GM23248 (cell line): Measurements from ENCODE around the gene KASH5. TPM values are rescaled to one million over a fixed set of nuclear protein-coding genes. Genes with fewer than 3 reads are reported as not detected.
A peak's percentile ranks its signal among the peaks of the same experiment; 100 is the strongest.

ENCODE experiments used
- DNase-seq: peaks from one replicate; pipeline ENCODE4 v3.0.0-alpha.2; 2015
- H2AFZ ChIP-seq: fragments of 200-600 bp; sonication (generic); 2 replicates; pipeline ENCODE4 v1.6.1; 2016; ENCODE audit warnings: antibody characterized with exemption
- H3F3A ChIP-seq: fragments of 200-600 bp; sonication (generic); 2 replicates; pipeline ENCODE4 v1.6.1; 2016; ENCODE audit warnings: mild to moderate bottlenecking, antibody characterized with exemption, mixed run types; ENCODE audit not compliant: insufficient read depth
- H3K27ac ChIP-seq: fragments of 200-600 bp; sonication (generic); 2 replicates; pipeline ENCODE4 v1.5.1; 2016; ENCODE audit warnings: mild to moderate bottlenecking
- H3K27me3 ChIP-seq: fragments of 200-600 bp; sonication (generic); replicated peaks from 2 replicates; pipeline ENCODE4 v1.6.1; 2016; ENCODE audit warnings: mild to moderate bottlenecking; ENCODE audit not compliant: insufficient read depth
- H3K36me3 ChIP-seq: fragments of 200-600 bp; sonication (generic); 2 replicates; pipeline ENCODE4 v1.6.1; 2016; ENCODE audit warnings: low read depth, mild to moderate bottlenecking
- H3K4me1 ChIP-seq: fragments of 200-600 bp; sonication (generic); 2 replicates; pipeline ENCODE4 v1.6.1; 2016; ENCODE audit warnings: mild to moderate bottlenecking; ENCODE audit not compliant: insufficient read depth
- H3K4me2 ChIP-seq: fragments of 200-600 bp; sonication (generic); one replicate; pipeline ENCODE4 v1.6.1; 2016; ENCODE audit warnings: mild to moderate bottlenecking; ENCODE audit not compliant: unreplicated experiment
- H3K4me3 ChIP-seq: fragments of 200-600 bp; sonication (generic); 2 replicates; pipeline ENCODE4 v1.5.1; 2016; ENCODE audit warnings: mild to moderate bottlenecking
- H3K79me2 ChIP-seq: fragments of 200-600 bp; sonication (generic); 2 replicates; pipeline ENCODE4 v1.6.1; 2016; ENCODE audit warnings: mild to moderate bottlenecking; ENCODE audit not compliant: insufficient read depth
- H3K9ac ChIP-seq: fragments of 200-600 bp; sonication (generic); 2 replicates; pipeline ENCODE4 v1.6.1; 2016; ENCODE audit warnings: mild to moderate bottlenecking
- H3K9me2 ChIP-seq: fragments of 200-600 bp; sonication (generic); 2 replicates; pipeline ENCODE4 v1.6.1; 2016; ENCODE audit warnings: mixed run types, mild to moderate bottlenecking, moderate library complexity; ENCODE audit not compliant: insufficient read depth
- H3K9me3 ChIP-seq: fragments of 200-600 bp; sonication (generic); one replicate; pipeline ENCODE4 v1.6.1; 2017; ENCODE audit warnings: low read depth
- H4K20me1 ChIP-seq: fragments of 200-600 bp; sonication (generic); 2 replicates; pipeline ENCODE4 v1.6.0; 2016; ENCODE audit not compliant: insufficient read depth
- EZH2 ChIP-seq: fragments of 200-600 bp; sonication (generic); IDR thresholded peaks from 2 replicates; pipeline ENCODE4 v1.6.1; 2018; ENCODE audit warnings: antibody characterized with exemption, mild to moderate bottlenecking; ENCODE audit not compliant: insufficient read depth, poor library complexity, severe bottlenecking
- EZH2phosphoT487 ChIP-seq: fragments of 200-600 bp; sonication (generic); IDR thresholded peaks from 2 replicates; pipeline ENCODE4 v1.6.1; 2018; ENCODE audit warnings: antibody characterized with exemption, moderate library complexity, mild to moderate bottlenecking, low read depth; ENCODE audit not compliant: insufficient read depth
- WGBS, 2 experiments: methylation state at CpG; one replicate each; pipeline ENCODE4 v1.1.6; 2015 to 2017; ENCODE audit warnings: low lambda C conversion rate in 2 of 2, low coverage in 1 of 2; ENCODE audit errors: missing lambda C conversion rate in 2 of 2; 5-methylcytosine and 5-hydroxymethylcytosine counted together
- in situ Hi-C: fragments of 300-500 bp; cut with MboI; formaldehyde crosslinking; loops from 2 replicates; pipeline ENCODE4 v1.15.0; 2020
- polyA plus RNA-seq: library from polyadenylated mRNA; unstranded; fragments of >200 nt; fragmentation: Nextera tagmentation; extraction: Ambion mirVana; gene quantifications from 2 replicates; pipeline ENCODE4 v1.2.1, GENCODE V29; 2016
- total RNA-seq: library from RNA; depleted of rRNA; stranded (reverse); fragments of >200 nt; shearing (Covaris generic); gene quantifications from 2 replicates; pipeline ENCODE4 v1.2.3, GENCODE V29; 2014

Gene KASH5
- total and polyA plus RNA-seq, 2 experiments from 2014 or later = not detected

GRCh38 chr19:49440439-49441209 is 52.6 kb downstream of the KASH5 start:
- Histone ChIP-seq H3K27me3 (peaks cover 43% of the 10 kb centered on the region), H3F3A (peaks cover 13% of the 10 kb centered on the region), H3K4me1 (no peaks in the 10 kb centered on the region), H4K20me1 (no peaks in the 10 kb centered on the region), H3K4me3 (no peak overlapping the region), H3K27ac (no peak overlapping the region), H3K4me2 (no peak overlapping the region), H2AFZ (no peak overlapping the region), H3K79me2 (no peaks in the 10 kb centered on the region), H3K36me3 (no peaks in the 10 kb centered on the region), H3K9ac (no peak overlapping the region), H3K9me3 (no peaks in the 10 kb centered on the region), H3K9me2 (no peaks in the 10 kb centered on the region)
- DNase-seq = no peak
- WGBS, 2 experiments = 26 to 31% methylated on average over 18 to 19 of the region's 19 CpGs
- peak; percentile 91 for TF ChIP-seq EZH2
- TF ChIP-seq EZH2phosphoT487 = 0 out of 2 replicates have a peak, but pooled peaks have one; percentile 5
- in situ Hi-C loops = no loop called here

- H3K4me1 ChIP-seq = no peaks in the 10 kb centered on the region
- H3K27ac ChIP-seq = no peak within 1 kb of the TSS
- H3K79me2 ChIP-seq = no peaks in the 10 kb centered on the region
- in situ Hi-C loops = no loop called here
- H4K20me1 ChIP-seq = no peaks in the 10 kb centered on the region
- no peak for TF ChIP-seq EZH2
- no peak for TF ChIP-seq EZH2phosphoT487
- H2AFZ ChIP-seq = peak within 1 kb of the TSS; percentile 91
- H3K36me3 ChIP-seq = no peaks in the 10 kb centered on the region
- no peaks in the 10 kb centered on the region for H3K9me3 ChIP-seq
- peak within 1 kb of the TSS; percentile 37 for H3K4me2 ChIP-seq
- peak within 1 kb of the TSS; percentile 82; the same call in 1 of the 2 replicates for H3K4me3 ChIP-seq
- no peak within 1 kb of the TSS for H3K9ac ChIP-seq
- DNase-seq = peak; percentile 45
- H3K9me2 ChIP-seq = no peaks in the 10 kb centered on the region
- H3K27me3 ChIP-seq = peaks cover 35% of the 10 kb centered on the region
- H3F3A ChIP-seq = peaks cover 13% of the 10 kb centered on the region
- WGBS, 2 experiments = 3 to 6% methylated on average over 17 to 27 of the region's 56 CpGs
These were observed 53.3 kb downstream of the KASH5 start, which contains the start of gene SLC17A7 for GRCh38 chr19:49441210-49441959. Gene SLC17A7, minus strand, starts transcription at chr19:49441527. Its CDS starts 148 bp downstream, at chr19:49441379.

GRCh38 chr19:49441960-49442350 is 53.9 kb downstream of the KASH5 start:
- TF ChIP-seq EZH2phosphoT487 = no peak
- no peak for TF ChIP-seq EZH2
- Histone ChIP-seq H3K4me3 (peak overlapping the region; percentile 82; the same call in 1 of the 2 replicates), H3K9me2 (no peaks in the 10 kb centered on the region), H3K27ac (no peak overlapping the region), H3K79me2 (no peaks in the 10 kb centered on the region), H2AFZ (peak overlapping the region; percentile 91), H3K27me3 (peaks cover 29% of the 10 kb centered on the region), H3K4me2 (peak overlapping the region; percentile 37), H3K9ac (no peak overlapping the region), H3K36me3 (no peaks in the 10 kb centered on the region), H3K9me3 (no peaks in the 10 kb centered on the region), H4K20me1 (no peaks in the 10 kb centered on the region), H3K4me1 (no peaks in the 10 kb centered on the region), H3F3A (peaks cover 13% of the 10 kb centered on the region)
- WGBS, 2 experiments = 3 to 7% methylated on average over 11 to 14 of the region's 14 CpGs
- no peak for DNase-seq
- in situ Hi-C loops = no loop called here

GRCh38 chr19:49442354-49442753 is 54.3 kb downstream of the KASH5 start:
- peak overlapping the region; percentile 82; the same call in 1 of the 2 replicates for H3K4me3 ChIP-seq
- 3 to 12% methylated on average over 7 to 11 of the region's 11 CpGs for WGBS, 2 experiments

More at GRCh38 chr19:49442354-49442753, 54.3 kb downstream of the KASH5 start:
- H4K20me1 ChIP-seq = no peaks in the 10 kb centered on the region
- peaks cover 13% of the 10 kb centered on the region for H3F3A ChIP-seq
- peaks cover 28% of the 10 kb centered on the region for H3K27me3 ChIP-seq
- H3K36me3 ChIP-seq = no peaks in the 10 kb centered on the region
- peak overlapping the region; percentile 91 for H2AFZ ChIP-seq
- H3K9me2 ChIP-seq = no peaks in the 10 kb centered on the region
- H3K79me2 ChIP-seq = no peaks in the 10 kb centered on the region
- H3K9ac ChIP-seq = no peak overlapping the region
- in situ Hi-C loops = no loop called here
- peak; percentile 36 for DNase-seq
- peak overlapping the region; percentile 37 for H3K4me2 ChIP-seq
- no peak overlapping the region for H3K27ac ChIP-seq
- TF ChIP-seq EZH2phosphoT487 (no peak), EZH2 (no peak)
- no peaks in the 10 kb centered on the region for H3K4me1 ChIP-seq
- no peaks in the 10 kb centered on the region for H3K9me3 ChIP-seq
